H1 (cell line): ENCODE data around the gene MPV17. TPM values are rescaled to one million over a fixed set of nuclear protein-coding genes. Genes with fewer than 3 reads are reported as not detected.

Source experiments
- CTCF ChIA-PET: fragments of 300-600 bp; sonication (Branson Sonifier 250); formaldehyde crosslinking; loops from one replicate; lab custom pipeline; 2021; ENCODE audit not compliant: partially characterized antibody; lab: Charles Lee
- POLR2A ChIA-PET: fragments of 300-600 bp; sonication (Branson Sonifier 250); formaldehyde crosslinking; loops from one replicate; lab custom pipeline; 2021; ENCODE audit warnings: inconsistent platforms; ENCODE audit not compliant: partially characterized antibody; lab: Charles Lee
- DNase-seq, 2 experiments: peaks; one replicate each; pipeline versions ENCODE4 v3.0.0 to v3.0.0-alpha.2; 2010 to 2022; ENCODE audit warnings: low spot score in 2 of 2, low read depth in 1 of 2, mixed read lengths in 1 of 2
- FAIRE-seq: peaks from 2 replicates; lab custom pipeline; 2011; peaks lifted over from hg19 to GRCh38; lab: Jason Lieb, UNC
- H2AFZ ChIP-seq: 2 replicates; pipeline ENCODE4 v1.8.1; 2012; ENCODE audit warnings: low read length, inconsistent platforms
- H2AK5ac ChIP-seq: 2 replicates; pipeline ENCODE4 v1.6.1; 2013; ENCODE audit warnings: low read depth, low read length
- H2BK120ac ChIP-seq: replicated peaks from 2 replicates; pipeline ENCODE3; 2013; ENCODE audit warnings: low read depth, low read length, inconsistent platforms
- H2BK12ac ChIP-seq: 2 replicates; pipeline ENCODE4 v1.6.1; 2013; ENCODE audit warnings: low read depth, low read length
- H2BK15ac ChIP-seq: 2 replicates; pipeline ENCODE4 v1.6.1; 2013; ENCODE audit warnings: low read length
- H2BK20ac ChIP-seq: 2 replicates; pipeline ENCODE4 v1.6.1; 2013; ENCODE audit warnings: low read length
- H2BK5ac ChIP-seq: 2 replicates; pipeline ENCODE4 v1.6.1; 2013; ENCODE audit warnings: low read depth, low read length
- H3K14ac ChIP-seq: 2 replicates; pipeline ENCODE4 v1.6.1; 2013; ENCODE audit warnings: inconsistent platforms; ENCODE audit not compliant: insufficient read length
- H3K18ac ChIP-seq: 2 replicates; pipeline ENCODE4 v1.6.1; 2013; ENCODE audit warnings: low read length; ENCODE audit errors: extremely low read depth
- H3K23ac ChIP-seq: 2 replicates; pipeline ENCODE4 v1.6.1; 2013; ENCODE audit warnings: inconsistent platforms; ENCODE audit not compliant: insufficient read length
- H3K23me2 ChIP-seq: 2 replicates; pipeline ENCODE4 v1.6.1; 2013; ENCODE audit warnings: low read depth, low read length
- H3K27ac ChIP-seq: 2 replicates; pipeline ENCODE4 v1.6.1; 2011; ENCODE audit warnings: low read depth, low read length, inconsistent platforms
- H3K27me3 ChIP-seq, 4 experiments: replicated peaks in 1 of 4; 1 replicate in 1 of 4; 2 replicates in 3 of 4; pipeline versions ENCODE4 v1.6.1 to v1.8.1; 2011 to 2013; ENCODE audit warnings: low read length in 3 of 4, mild to moderate bottlenecking in 3 of 4, inconsistent platforms in 2 of 4, mixed read lengths in 2 of 4, moderate library complexity in 1 of 4; ENCODE audit not compliant: control insufficient read depth in 3 of 4, insufficient read depth in 3 of 4; ENCODE audit errors: extremely low read depth in 1 of 4
- H3K36me3 ChIP-seq, 4 experiments: 2 replicates each; pipeline versions ENCODE4 v1.6.1 to v1.8.1; 2011 to 2013; ENCODE audit warnings: mild to moderate bottlenecking in 4 of 4, low read length in 3 of 4, moderate library complexity in 2 of 4, control low read depth in 1 of 4, inconsistent platforms in 1 of 4; ENCODE audit not compliant: insufficient read depth in 4 of 4, control insufficient read depth in 2 of 4
- H3K4ac ChIP-seq: replicated peaks from 2 replicates; pipeline ENCODE3; 2013; ENCODE audit warnings: low read length, low read depth, mixed read lengths, inconsistent platforms; ENCODE audit not compliant: insufficient read length
- H3K4me1 ChIP-seq, 4 experiments: replicated peaks in 1 of 4; 1 replicate in 1 of 4; 2 replicates in 3 of 4; pipeline versions ENCODE4 v1.6.1 to v1.8.1; 2011 to 2013; ENCODE audit warnings: low read length in 3 of 4, inconsistent platforms in 2 of 4, mixed read lengths in 1 of 4; ENCODE audit not compliant: insufficient read depth in 4 of 4, control insufficient read depth in 3 of 4
- H3K4me2 ChIP-seq, 2 experiments: 2 replicates each; pipeline versions ENCODE4 v1.6.1 to v1.8.1; 2011 to 2013; ENCODE audit warnings: low read depth in 2 of 2, low read length in 2 of 2, control low read depth in 1 of 2, inconsistent platforms in 1 of 2, mild to moderate bottlenecking in 1 of 2; ENCODE audit not compliant: insufficient read depth in 1 of 2
- H3K4me3 ChIP-seq, 4 experiments: fragments of 200-600, 300-600 bp in 1 of 4; sonication (generic), shearing (Covaris generic), sonication (Bioruptor Twin) in 1 of 4; 2 replicates each; pipeline versions ENCODE4 v1.5.1 to v1.8.1; 2011 to 2016; ENCODE audit warnings: low read length in 4 of 4, low read depth in 3 of 4, control low read depth in 2 of 4, inconsistent platforms in 2 of 4, mild to moderate bottlenecking in 2 of 4, mixed read lengths in 1 of 4, moderate library complexity in 1 of 4; ENCODE audit not compliant: insufficient read depth in 2 of 4; ENCODE audit errors: extremely low read depth in 1 of 4
- H3K56ac ChIP-seq: replicated peaks from 2 replicates; pipeline ENCODE3; 2013; ENCODE audit warnings: low read depth, mild to moderate bottlenecking, mixed read lengths, low read length, inconsistent platforms; ENCODE audit not compliant: insufficient read length
- H3K79me1 ChIP-seq: 2 replicates; pipeline ENCODE4 v1.6.1; 2013; ENCODE audit warnings: low read depth, low read length, control low read depth
- H3K79me2 ChIP-seq, 2 experiments: 2 replicates each; pipeline versions ENCODE4 v1.6.1 to v1.8.1; 2012 to 2013; ENCODE audit warnings: low read length in 2 of 2, mild to moderate bottlenecking in 2 of 2, inconsistent platforms in 1 of 2; ENCODE audit not compliant: insufficient read depth in 2 of 2, control insufficient read depth in 1 of 2
- H3K9ac ChIP-seq, 4 experiments: replicated peaks in 1 of 4; 1 replicate in 1 of 4; 2 replicates in 3 of 4; pipeline versions ENCODE4 v1.6.1 to v1.8.1; 2011 to 2013; ENCODE audit warnings: low read depth in 3 of 4, low read length in 3 of 4, control low read depth in 2 of 4, mild to moderate bottlenecking in 2 of 4, moderate library complexity in 2 of 4, inconsistent platforms in 1 of 4; ENCODE audit errors: extremely low read depth in 1 of 4
- H3K9me3 ChIP-seq, 2 experiments: 2 replicates each; pipeline versions ENCODE4 v1.6.1 to v1.8.1; 2012 to 2013; ENCODE audit warnings: mild to moderate bottlenecking in 2 of 2, moderate library complexity in 2 of 2, control low read depth in 1 of 2, inconsistent platforms in 1 of 2, low read depth in 1 of 2, low read length in 1 of 2, mixed read lengths in 1 of 2; ENCODE audit not compliant: insufficient read depth in 2 of 2
- H4K20me1 ChIP-seq, 2 experiments: replicated peaks in 1 of 2; 2 replicates each; pipeline versions ENCODE3 to v1.8.1; 2011 to 2013; ENCODE audit warnings: inconsistent platforms in 2 of 2, low read length in 2 of 2, mild to moderate bottlenecking in 1 of 2; ENCODE audit not compliant: insufficient read depth in 2 of 2, control insufficient read depth in 1 of 2
- H4K5ac ChIP-seq: 2 replicates; pipeline ENCODE4 v1.6.1; 2013; ENCODE audit warnings: low read length, low read depth, mixed read lengths, inconsistent platforms; ENCODE audit not compliant: insufficient read length
- H4K8ac ChIP-seq: 2 replicates; pipeline ENCODE4 v1.8.0; 2013; ENCODE audit warnings: mild to moderate bottlenecking, moderate library complexity, low read length, inconsistent platforms; ENCODE audit not compliant: insufficient read depth; ENCODE audit errors: extremely low read depth
- H4K91ac ChIP-seq: replicated peaks from 2 replicates; pipeline ENCODE3; 2013; ENCODE audit warnings: low read length, mixed read lengths, inconsistent platforms; ENCODE audit not compliant: insufficient read length
- BCL11A ChIP-seq, 2 experiments: IDR thresholded peaks; one replicate each; pipeline ENCODE4 v1.6.1; 2011; ENCODE audit warnings: low read depth in 2 of 2, low read length in 2 of 2, mild to moderate bottlenecking in 2 of 2
- JUN ChIP-seq: IDR thresholded peaks from 2 replicates; pipeline ENCODE4 v1.6.1; 2011; ENCODE audit warnings: low read depth, mild to moderate bottlenecking, improper control_type of control experiment, low read length
- KDM1A ChIP-seq: fragments of 200-600, 300-600 bp; sonication (generic); IDR thresholded peaks from 2 replicates; pipeline ENCODE4 v1.7.1; 2016; ENCODE audit warnings: mild to moderate bottlenecking, low read length, borderline replicate concordance
- KDM4A ChIP-seq: IDR thresholded peaks from one replicate; pipeline ENCODE4 v1.7.1; 2012; ENCODE audit warnings: low read depth, mild to moderate bottlenecking, moderate library complexity, low read length, inconsistent platforms; ENCODE audit not compliant: severe bottlenecking
- KDM5A ChIP-seq: fragments of 200-600 bp; IDR thresholded peaks from 2 replicates; pipeline ENCODE4 v1.7.1; 2012; ENCODE audit warnings: mild to moderate bottlenecking, low read length, inconsistent platforms, mixed read lengths
- PHF8 ChIP-seq: fragments of 200-600 bp; sonication (generic); conservative IDR thresholded peaks from 2 replicates; pipeline ENCODE4 v1.7.1; 2012; ENCODE audit warnings: low read depth, mild to moderate bottlenecking, inconsistent platforms, low read length, moderate library complexity
- POLR2A ChIP-seq, 2 experiments: IDR thresholded peaks; 1 replicate in 1 of 2; 2 replicates in 1 of 2; pipeline ENCODE4 v1.6.1; 2011; ENCODE audit warnings: low read depth in 2 of 2, low read length in 2 of 2, mild to moderate bottlenecking in 2 of 2; ENCODE audit errors: control extremely low read depth in 1 of 2
- SP1 ChIP-seq: IDR thresholded peaks from 2 replicates; pipeline ENCODE4 v1.6.1; 2011; ENCODE audit warnings: low read depth, low read length
- WGBS, 2 experiments: shearing (Covaris generic) in 1 of 2; methylation state at CpG; one replicate each; pipeline versions ENCODE4 v1.1.6 to v1.1.7; 2013 to 2015; ENCODE audit warnings: low lambda C conversion rate in 2 of 2, mixed read lengths in 2 of 2, inconsistent platforms in 1 of 2, low coverage in 1 of 2, missing lambda C conversion rate in 1 of 2; ENCODE audit not compliant: insufficient replicate concordance in 2 of 2, insufficient coverage in 1 of 2, insufficient read length in 1 of 2; ENCODE audit errors: extremely low coverage in 1 of 2, missing lambda C conversion rate in 1 of 2; 5-methylcytosine and 5-hydroxymethylcytosine counted together
- polyA plus RNA-seq, 7 experiments: library from polyadenylated mRNA; depleted of rRNA in 3 of 7; stranded (reverse) in 5 of 7; unstranded in 2 of 7; fragments of >200 nt in 5 of 7; fragments of 200-250 nt in 2 of 7; gene quantifications; 1 replicate in 5 of 7; 2 replicates in 1 of 7; 4 replicates in 1 of 7; pipeline versions ENCODE4 v1.2.1 to v1.2.3, GENCODE V29; 2011 to 2013; ENCODE audit warnings: missing spikeins in 2 of 7, mixed read lengths in 2 of 7
- total RNA-seq: library from RNA; stranded (reverse); fragmentation: NEBNext Ultra II Directional; extraction: Animal tissue kit (Norgen Biotek cat#: 25700); gene quantifications from 2 replicates; pipeline ENCODE4 v1.2.1, GENCODE V29; 2021
- TF ChIP-seq, protein P1 (sequence below): IDR thresholded peaks from 2 replicates; pipeline ENCODE4 v1.6.1; 2011; ENCODE audit warnings: low read length, improper control_type of control experiment
- TF ChIP-seq, protein P2 (sequence below): IDR thresholded peaks from 2 replicates; pipeline ENCODE4 v1.6.1; 2011; ENCODE audit warnings: low read depth, mild to moderate bottlenecking, low read length; ENCODE audit not compliant: insufficient read depth

MPV17 gene
- total and polyA plus RNA-seq, 2 of the 8 experiments (the other 6 are each of a cell fraction or from before 2014, with no cell fraction given), result 45.2 to 181 TPM

DNA sequence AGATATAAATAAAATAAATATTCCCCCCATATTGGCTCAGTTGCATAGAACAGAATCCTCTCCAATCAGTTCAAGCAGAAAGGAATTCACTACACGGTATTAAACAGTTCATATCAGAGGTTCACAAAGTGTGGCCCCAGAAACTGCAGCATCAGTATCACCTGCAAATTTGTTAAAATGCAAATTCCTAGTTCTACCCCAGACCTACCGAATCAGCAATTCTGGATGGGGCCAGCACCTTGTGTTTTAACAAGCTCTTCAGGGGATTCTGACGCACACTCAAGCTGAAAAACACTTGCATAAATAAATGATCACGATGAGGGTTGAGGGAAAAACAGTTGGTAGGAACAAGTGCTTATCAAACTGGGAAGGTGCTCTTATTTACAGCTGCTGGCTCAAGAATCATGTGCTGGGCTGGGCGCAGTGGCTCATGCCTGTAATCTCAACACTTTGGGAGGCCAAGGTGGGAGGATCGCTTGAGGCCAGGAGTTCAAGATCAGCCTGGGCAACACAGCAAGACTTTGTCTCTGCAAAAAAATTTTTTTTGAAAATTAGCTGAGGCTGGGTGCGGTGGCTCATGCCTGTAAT lies 27.3 kb upstream of the MPV17 start:
- Histone ChIP-seq H2BK5ac (no peak overlapping the region), H4K8ac (no peak overlapping the region), H2AFZ (no peak overlapping the region), H4K5ac (no peak overlapping the region), H3K23ac (no peak overlapping the region), H3K9me3 (no peaks in the 10 kb centered on the region), H3K14ac (no peak overlapping the region), H3K79me2 (peaks cover 15 to 94% of the 10 kb centered on the region in 2 experiments), H3K23me2 (no peaks in the 10 kb centered on the region), H3K9ac (no peak overlapping the region), H2BK12ac (no peak overlapping the region), H2BK120ac (no peak overlapping the region), H2BK20ac (no peak overlapping the region), H3K4me2 (no peak overlapping the region), H3K79me1 (no peaks in the 10 kb centered on the region; the same call in 1 of the 2 replicates), H3K27me3 (no peaks in the 10 kb centered on the region), H2BK15ac (no peak overlapping the region), H3K4me1 (peaks cover 0 to 6% (median 2%) of the 10 kb centered on the region in 4 experiments; a peak in 3 of 7 replicates), H3K27ac (no peak overlapping the region), H3K18ac (no peak overlapping the region), H3K4ac (no peak overlapping the region), H3K4me3 (no peak overlapping the region), H3K56ac (no peak overlapping the region), H4K20me1 (peaks cover 3 to 8% of the 10 kb centered on the region in 2 experiments), H2AK5ac (no peak overlapping the region), H3K36me3 (peaks cover 0 to 5% (median 3%) of the 10 kb centered on the region in 4 experiments; a peak in 3 of 8 replicates), H4K91ac (no peak overlapping the region)
- ChIA-PET CTCF (interaction anchor here (0.9 to 2.5 kb wide), 10 partner anchors 10 to 1510 kb away, joined by 3 to 8 read pairs (median 4); partner anchors contain the start of gene EIF2B4), POLR2A (interaction anchor here (0.8 to 9.5 kb wide), 8 partner anchors 10 to 227 kb away, joined by 4 to 135 read pairs (median 8); partner anchors contain the start of genes EIF2B4, MPV17 and SNX17)
- FAIRE-seq (no peak), DNase-seq (no peak)
- WGBS, 2 experiments, result 94% methylated on average over 7 of the region's 7 CpGs; no CpG with 5 or more reads in 1 of the 2 experiments
- no peak for TF ChIP-seq KDM1A
- no peak for TF ChIP-seq KDM5A
- TF ChIP-seq JUN, result no peak
- no peak for TF ChIP-seq KDM4A
- TF ChIP-seq POLR2A (IDR thresholded peaks at IDR 0.05; ENCODE audit: control extremely low read depth in 1 of 2, low read depth in 2 of 2, low read length in 2 of 2), result no peak
- TF ChIP-seq SP1, result no peak
- no peak for TF ChIP-seq PHF8
- no peak for TF ChIP-seq BCL11A (IDR thresholded peaks at IDR 0.05; ENCODE audit: low read depth in 2 of 2, low read length in 2 of 2)
- TF ChIP-seq, protein P1, sequence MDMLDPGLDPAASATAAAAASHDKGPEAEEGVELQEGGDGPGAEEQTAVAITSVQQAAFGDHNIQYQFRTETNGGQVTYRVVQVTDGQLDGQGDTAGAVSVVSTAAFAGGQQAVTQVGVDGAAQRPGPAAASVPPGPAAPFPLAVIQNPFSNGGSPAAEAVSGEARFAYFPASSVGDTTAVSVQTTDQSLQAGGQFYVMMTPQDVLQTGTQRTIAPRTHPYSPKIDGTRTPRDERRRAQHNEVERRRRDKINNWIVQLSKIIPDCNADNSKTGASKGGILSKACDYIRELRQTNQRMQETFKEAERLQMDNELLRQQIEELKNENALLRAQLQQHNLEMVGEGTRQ, result no peak
- TF ChIP-seq, protein P2, sequence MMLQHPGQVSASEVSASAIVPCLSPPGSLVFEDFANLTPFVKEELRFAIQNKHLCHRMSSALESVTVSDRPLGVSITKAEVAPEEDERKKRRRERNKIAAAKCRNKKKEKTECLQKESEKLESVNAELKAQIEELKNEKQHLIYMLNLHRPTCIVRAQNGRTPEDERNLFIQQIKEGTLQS, result no peak
